ENCODE results near the gene ACER2.
A peak's percentile ranks its signal among the peaks of the same experiment; 100 is the strongest.

The ACER2 gene

GRCh38 chr9:19461135-19461534 is 52.3 kb downstream of the ACER2 start:
- intact Hi-C loops (cut with DNase I; ENCODE audit: low total_unique reads) = no loop called here
- H3K27ac ChIP-seq = no peak overlapping the region
- no peak for DNase-seq
- H3K4me3 ChIP-seq = no peak overlapping the region
- no peaks in the 10 kb centered on the region for H3K27me3 ChIP-seq
- H3K4me1 ChIP-seq = peaks cover 0 to 20% (median 15%) of the 10 kb centered on the region in 4 donors
- TF ChIP-seq, protein P1, sequence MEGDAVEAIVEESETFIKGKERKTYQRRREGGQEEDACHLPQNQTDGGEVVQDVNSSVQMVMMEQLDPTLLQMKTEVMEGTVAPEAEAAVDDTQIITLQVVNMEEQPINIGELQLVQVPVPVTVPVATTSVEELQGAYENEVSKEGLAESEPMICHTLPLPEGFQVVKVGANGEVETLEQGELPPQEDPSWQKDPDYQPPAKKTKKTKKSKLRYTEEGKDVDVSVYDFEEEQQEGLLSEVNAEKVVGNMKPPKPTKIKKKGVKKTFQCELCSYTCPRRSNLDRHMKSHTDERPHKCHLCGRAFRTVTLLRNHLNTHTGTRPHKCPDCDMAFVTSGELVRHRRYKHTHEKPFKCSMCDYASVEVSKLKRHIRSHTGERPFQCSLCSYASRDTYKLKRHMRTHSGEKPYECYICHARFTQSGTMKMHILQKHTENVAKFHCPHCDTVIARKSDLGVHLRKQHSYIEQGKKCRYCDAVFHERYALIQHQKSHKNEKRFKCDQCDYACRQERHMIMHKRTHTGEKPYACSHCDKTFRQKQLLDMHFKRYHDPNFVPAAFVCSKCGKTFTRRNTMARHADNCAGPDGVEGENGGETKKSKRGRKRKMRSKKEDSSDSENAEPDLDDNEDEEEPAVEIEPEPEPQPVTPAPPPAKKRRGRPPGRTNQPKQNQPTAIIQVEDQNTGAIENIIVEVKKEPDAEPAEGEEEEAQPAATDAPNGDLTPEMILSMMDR (IDR thresholded peaks at IDR 0.05) = no peak
- no peaks in the 10 kb centered on the region for H3K36me3 ChIP-seq
- H3K9me3 ChIP-seq = no peaks in the 10 kb centered on the region

DNA sequence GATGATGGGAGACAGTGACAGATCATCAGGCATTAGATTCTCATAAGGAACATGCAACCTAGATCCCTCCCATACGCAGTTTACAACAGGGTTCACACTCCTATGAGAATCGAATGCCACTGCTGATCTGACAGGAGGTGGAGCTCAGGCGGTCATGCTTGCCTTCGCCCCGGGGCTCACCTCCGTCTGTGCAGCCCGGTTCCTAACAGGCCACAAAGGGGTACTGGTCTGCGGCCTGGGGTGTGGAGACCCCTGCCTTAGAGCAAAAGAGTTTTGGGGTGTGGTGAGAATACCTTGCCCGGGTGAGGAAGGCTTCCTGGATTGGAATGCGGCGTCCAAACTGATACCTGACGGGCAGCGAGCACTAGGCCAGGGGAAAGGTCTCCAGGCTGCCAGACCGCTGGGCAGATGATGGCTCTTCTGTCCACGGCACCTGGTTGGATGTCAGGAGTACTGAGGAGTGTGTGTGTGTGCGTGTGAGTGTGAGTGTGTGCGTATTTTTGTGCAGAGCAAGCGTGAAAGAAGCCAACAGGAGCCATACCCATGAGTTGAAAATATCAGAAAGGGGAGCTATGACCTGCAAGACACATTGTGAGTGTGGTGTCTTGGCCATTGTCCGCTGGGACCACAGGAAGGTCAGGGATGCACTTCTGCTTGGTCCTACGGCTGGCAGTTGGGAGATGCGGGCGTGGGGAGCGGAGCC is 55.4 kb downstream of the ACER2 start:
- TF ChIP-seq, protein P1 (IDR thresholded peaks at IDR 0.05) = no peak
- H3K4me3 ChIP-seq = peak overlapping the region; percentile 50 to 68
- no peak overlapping the region for H3K27ac ChIP-seq
- no peaks in the 10 kb centered on the region for H3K27me3 ChIP-seq
- no peaks in the 10 kb centered on the region for H3K36me3 ChIP-seq
- peaks cover 0 to 7% (median 6%) of the 10 kb centered on the region in 4 donors for H3K4me1 ChIP-seq
- intact Hi-C loops (cut with DNase I; ENCODE audit: low total_unique reads) = no loop called here
- H3K9me3 ChIP-seq = no peaks in the 10 kb centered on the region
- no peak for DNase-seq

DNA sequence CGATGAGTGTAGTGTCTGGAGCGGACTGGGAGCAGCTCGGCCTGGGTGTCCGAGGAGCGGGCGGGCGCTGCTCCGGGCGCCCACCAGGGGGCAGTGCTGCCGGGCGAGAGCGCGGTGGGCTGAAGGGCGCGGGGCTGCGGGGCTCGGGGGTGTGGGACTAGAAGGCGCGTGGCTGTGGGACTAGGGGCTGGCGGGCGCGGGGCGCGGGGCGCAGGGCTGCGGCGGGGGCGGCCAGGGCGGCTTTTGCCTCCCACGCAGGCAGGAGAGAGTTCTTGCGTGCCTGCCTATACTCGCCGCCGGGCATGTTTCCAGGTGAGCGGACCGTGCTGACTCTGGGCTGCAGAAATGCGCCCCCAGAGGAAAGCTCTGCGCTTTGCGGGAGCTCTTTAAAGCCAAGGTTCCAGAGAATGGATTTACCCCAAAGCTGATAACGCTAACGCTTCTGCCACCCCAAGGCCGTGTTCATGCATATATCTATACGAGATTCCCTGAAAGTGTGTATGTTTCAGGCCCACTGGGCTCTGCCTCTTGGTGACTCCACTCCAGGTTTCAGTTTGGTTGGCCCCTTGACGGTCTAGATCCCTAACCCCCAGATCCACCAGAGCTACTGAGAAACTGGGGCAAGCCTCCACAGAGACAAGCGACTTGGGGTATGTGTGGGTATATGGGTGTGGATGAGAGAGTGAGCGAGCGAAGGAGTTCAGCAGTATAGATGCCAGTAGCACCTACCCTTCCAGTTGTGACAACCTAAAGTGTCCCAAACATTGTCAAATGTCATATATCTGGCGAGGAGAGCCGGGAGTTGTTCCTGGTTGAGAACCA is 56.2 kb downstream of the ACER2 start:
- intact Hi-C loops (cut with DNase I; ENCODE audit: low total_unique reads) = no loop called here
- peak; percentile 49 to 72 for DNase-seq
- H3K9me3 ChIP-seq = no peaks in the 10 kb centered on the region
- no peaks in the 10 kb centered on the region for H3K36me3 ChIP-seq
- H3K4me3 ChIP-seq = peak overlapping the region; percentile 50 to 68
- H3K4me1 ChIP-seq = peaks cover 0 to 7% (median 6%) of the 10 kb centered on the region in 4 donors
- no peak overlapping the region for H3K27ac ChIP-seq
- TF ChIP-seq, protein P1 (IDR thresholded peaks at IDR 0.05) = peak; percentile 57 to 82
- no peaks in the 10 kb centered on the region for H3K27me3 ChIP-seq

DNA sequence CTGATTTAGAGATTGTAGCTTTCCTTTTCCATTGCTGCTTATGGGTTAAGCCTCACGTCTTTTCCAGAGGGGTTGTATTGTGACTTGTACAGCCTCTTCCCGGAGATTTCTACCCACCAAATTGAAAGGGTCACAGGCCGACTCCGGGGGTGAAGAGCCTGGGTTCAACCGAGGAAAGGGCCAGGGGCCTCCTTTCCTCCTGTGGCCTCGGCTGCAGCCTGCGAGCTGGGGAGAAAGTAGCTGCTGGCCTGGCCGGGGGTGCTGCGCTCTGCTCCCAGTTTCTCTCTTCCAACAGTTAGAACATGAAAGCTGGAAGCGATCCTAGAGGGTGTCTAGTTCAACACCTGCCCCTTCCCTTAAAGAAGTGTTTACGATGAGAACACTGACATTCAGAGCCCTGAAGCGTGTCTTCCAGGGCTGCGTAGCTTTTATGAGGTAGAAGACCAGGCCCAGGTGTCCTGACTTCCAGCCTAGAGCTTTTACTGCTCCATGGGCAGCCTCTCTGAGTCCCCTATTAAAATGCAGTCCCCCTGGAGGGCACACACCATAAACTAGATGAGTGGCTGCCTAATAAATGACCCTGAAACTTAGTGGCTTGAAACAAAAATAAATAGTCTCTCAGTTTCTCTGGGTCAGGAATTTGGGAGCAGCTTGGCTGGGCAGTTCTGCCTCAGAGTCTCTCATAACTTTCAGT is 56.9 kb downstream of the ACER2 start:
- no peaks in the 10 kb centered on the region for H3K36me3 ChIP-seq
- H3K4me3 ChIP-seq = no peak overlapping the region
- H3K4me1 ChIP-seq = peaks cover 0 to 7% (median 6%) of the 10 kb centered on the region in 4 donors
- no peaks in the 10 kb centered on the region for H3K27me3 ChIP-seq
- intact Hi-C loops (cut with DNase I; ENCODE audit: low total_unique reads) = no loop called here
- TF ChIP-seq, protein P1 (IDR thresholded peaks at IDR 0.05) = no peak
- no peak for DNase-seq
- H3K27ac ChIP-seq = no peak overlapping the region
- H3K9me3 ChIP-seq = no peaks in the 10 kb centered on the region

GRCh38 chr9:19466280-19466639 is 57.5 kb downstream of the ACER2 start:
- TF ChIP-seq, protein P1 (IDR thresholded peaks at IDR 0.05) = no peak
- H3K27me3 ChIP-seq = no peaks in the 10 kb centered on the region
- no peak for DNase-seq
- H3K9me3 ChIP-seq = no peaks in the 10 kb centered on the region
- intact Hi-C loops (cut with DNase I; ENCODE audit: low total_unique reads) = no loop called here
- no peak overlapping the region for H3K4me3 ChIP-seq
- H3K4me1 ChIP-seq = peaks cover 0 to 9% (median 7%) of the 10 kb centered on the region in 4 donors
- no peaks in the 10 kb centered on the region for H3K36me3 ChIP-seq
- no peak overlapping the region for H3K27ac ChIP-seq

Data from tibial artery (tissue), 4 donors.